SK-MEL-5 (cell line): ENCODE results near the gene RAC3. TPM values are rescaled to one million over a fixed set of nuclear protein-coding genes. Genes with fewer than 3 reads are reported as not detected.

ENCODE experiments used
- DNase-seq: peaks from one replicate; pipeline ENCODE4 v3.0.0-alpha.2; 2016; ENCODE audit warnings: low read depth, low spot score
- in situ Hi-C: cut with HindIII; loops from 2 replicates; pipeline ENCODE4 v1.10.0; 2016; ENCODE audit warnings: low sequenced_read_pairs, high pct_unique_total_duplicates, low pct_unique_long_range_greater_than_20kb
- total RNA-seq: library from RNA; depleted of rRNA; stranded (reverse); fragments of >200 nt; shearing (Covaris generic); gene quantifications from 2 replicates; pipeline ENCODE4 v1.2.3, GENCODE V29; 2014

RAC3 gene
- total RNA-seq, 1 experiment from 2014 or later: 38.0 TPM

- DNase-seq: no peak
- in situ Hi-C loops: no loop called here
These were observed 12.3 kb upstream of the RAC3 start for GRCh38 chr17:82018989-82019689.

GRCh38 chr17:82019690-82020571 lies 11.5 kb upstream of the RAC3 start:
- peak; percentile 83 for DNase-seq
- in situ Hi-C loops: no loop called here

- in situ Hi-C loops: no loop called here
These were observed 10.8 kb upstream of the RAC3 start for GRCh38 chr17:82020572-82021106.

GRCh38 chr17:82021107-82021899 lies 10.2 kb upstream of the RAC3 start:
- in situ Hi-C loops: no loop called here
- DNase-seq: peak; percentile 91

More at GRCh38 chr17:82020572-82021106, 10.8 kb upstream of the RAC3 start:
- DNase-seq: no peak

- DNase-seq: no peak
- in situ Hi-C loops: no loop called here
These were observed 9.6 kb upstream of the RAC3 start for GRCh38 chr17:82021900-82022309.

GRCh38 chr17:82022310-82022980 lies 9.0 kb upstream of the RAC3 start, which contains the start of gene CENPX:
TSS of gene CENPX (minus strand) at chr17:82022878. CDS start at chr17:82022861, 17 bp downstream.
- in situ Hi-C loops: no loop called here
- no peak for DNase-seq

GRCh38 chr17:82022981-82023446 lies 8.5 kb upstream of the RAC3 start, which contains the start of gene LRRC45:
TSS of gene LRRC45 (plus strand) at chr17:82023305. CDS start at chr17:82023644, 339 bp downstream.
- in situ Hi-C loops: no loop called here
- peak; percentile 100 for DNase-seq

- in situ Hi-C loops: no loop called here
- peak; percentile 31 for DNase-seq
These were observed 7.8 kb upstream of the RAC3 start for GRCh38 chr17:82023447-82024241.

GRCh38 chr17:82024859-82025258 lies 6.6 kb upstream of the RAC3 start:
- in situ Hi-C loops: no loop called here
- no peak for DNase-seq

GRCh38 chr17:82025401-82026107 lies 5.9 kb upstream of the RAC3 start:
- in situ Hi-C loops: no loop called here
- no peak for DNase-seq

GRCh38 chr17:82028246-82028645 lies 3.2 kb upstream of the RAC3 start:
- DNase-seq: no peak
- in situ Hi-C loops: no loop called here

- in situ Hi-C loops: no loop called here
- no peak for DNase-seq
These were observed 2.5 kb upstream of the RAC3 start for GRCh38 chr17:82028966-82029365.

- DNase-seq: no peak
- in situ Hi-C loops: no loop called here
These were observed 2.1 kb upstream of the RAC3 start for GRCh38 chr17:82029391-82029790.

- DNase-seq: no peak
- in situ Hi-C loops: loop anchor here (10.0 kb wide), 1 partner anchor 105 kb away; no protein-coding TSS in a partner anchor
These were observed 1.4 kb upstream of the RAC3 start for GRCh38 chr17:82029990-82030469.

GRCh38 chr17:82030470-82031302 lies 792 bp upstream of the RAC3 start:
- in situ Hi-C loops: loop anchor here (10.0 kb wide), 1 partner anchor 104 kb away; no protein-coding TSS in a partner anchor
- DNase-seq: peak; percentile 91
